ENCODE results near the gene ADGRB3.
"Not testable (repeated sequence)": the region's sequence is repeated elsewhere in the genome, so short reads cannot be mapped to it uniquely, and the experiment has no call there.

The ADGRB3 gene

GRCh38 chr6:69427882-69428281, 792.8 kb downstream of the ADGRB3 start:
- TF ChIP-seq CTCF (IDR thresholded peaks at IDR 0.05; ENCODE audit: extremely low read depth, insufficient read depth, missing control alignments), result no peak
- in situ Hi-C loops (cut with MboI; ENCODE audit: low pct_unique_long_range_greater_than_20kb, low sequenced_read_pairs, unreplicated experiment), result no loop called here
- no peak for DNase-seq (ENCODE audit: low spot score)

DNA sequence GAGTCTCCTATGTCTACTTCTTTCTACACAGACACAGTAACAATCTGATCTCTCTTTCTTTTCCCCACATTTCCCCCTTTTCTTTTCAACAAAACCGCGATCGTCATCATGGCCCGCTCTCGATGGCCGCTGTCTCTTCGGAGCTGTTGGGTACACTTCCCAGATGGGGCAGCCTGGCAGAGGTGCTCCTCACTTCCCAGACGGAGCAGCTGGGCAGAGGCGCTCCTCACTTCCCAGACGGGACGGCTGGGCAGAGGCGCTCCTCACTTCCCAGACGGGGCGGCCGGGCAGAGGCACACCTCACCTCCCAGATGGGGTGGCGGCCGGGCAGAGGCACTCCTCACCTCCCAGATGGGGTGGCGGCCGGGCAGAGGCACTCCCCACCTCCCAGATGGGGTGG, 797.1 kb downstream of the ADGRB3 start:
- in situ Hi-C loops (cut with MboI; ENCODE audit: low pct_unique_long_range_greater_than_20kb, low sequenced_read_pairs, unreplicated experiment); DNase-seq (ENCODE audit: low spot score): not testable (repeated sequence)

DNA sequence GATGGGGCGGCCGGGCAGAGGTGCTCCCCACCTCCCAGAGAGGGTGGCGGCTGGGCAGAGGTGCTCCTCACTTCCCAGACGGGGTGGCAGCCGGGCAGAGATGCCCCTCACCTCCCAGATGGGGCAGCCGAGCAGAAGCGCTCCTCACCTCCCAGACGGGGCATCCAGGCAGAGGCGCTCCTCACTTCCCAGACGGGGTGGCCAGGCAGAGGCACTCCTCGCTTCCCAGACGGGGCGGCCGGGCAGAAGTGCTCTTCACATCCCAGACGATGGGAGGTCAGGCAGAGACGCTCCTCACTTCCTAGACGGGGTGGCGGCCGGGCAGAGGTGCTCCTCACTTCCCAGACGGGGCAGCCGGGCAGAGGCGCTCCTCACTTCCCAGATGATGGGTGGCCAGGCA, 798.0 kb downstream of the ADGRB3 start:
- DNase-seq (ENCODE audit: low spot score); in situ Hi-C loops (cut with MboI; ENCODE audit: low pct_unique_long_range_greater_than_20kb, low sequenced_read_pairs, unreplicated experiment): not testable (repeated sequence)

GRCh38 chr6:69438113-69438512, 803.0 kb downstream of the ADGRB3 start:
- in situ Hi-C loops (cut with MboI; ENCODE audit: low pct_unique_long_range_greater_than_20kb, low sequenced_read_pairs, unreplicated experiment), result no loop called here
- no peak for DNase-seq (ENCODE audit: low spot score)
- TF ChIP-seq CTCF (IDR thresholded peaks at IDR 0.05; ENCODE audit: extremely low read depth, insufficient read depth, missing control alignments), result no peak

All from GM13977 (cell line).